Fibroblast of mammary gland (primary cell): ENCODE data around the gene KLK7.

Experiments
- DNase-seq: peaks from one replicate; pipeline ENCODE4 v3.0.0-alpha.2; 2010; ENCODE audit warnings: low read depth
- H3K4me3 ChIP-seq: 2 replicates; pipeline ENCODE4 v1.5.1; 2011; ENCODE audit warnings: low read depth, mild to moderate bottlenecking, low read length, moderate library complexity; ENCODE audit not compliant: control insufficient read depth
- CTCF ChIP-seq: conservative IDR thresholded peaks from 2 replicates; pipeline ENCODE4 v1.5.1; 2011; ENCODE audit warnings: low read depth, low read length, inconsistent platforms; ENCODE audit not compliant: control insufficient read depth, insufficient read depth

KLK7 gene

GRCh38 chr19:51022526-51022925 lies 38.8 kb upstream of the KLK7 start:
- H3K4me3 ChIP-seq = no peak overlapping the region
- no peak for TF ChIP-seq CTCF
- no peak for DNase-seq

DNA sequence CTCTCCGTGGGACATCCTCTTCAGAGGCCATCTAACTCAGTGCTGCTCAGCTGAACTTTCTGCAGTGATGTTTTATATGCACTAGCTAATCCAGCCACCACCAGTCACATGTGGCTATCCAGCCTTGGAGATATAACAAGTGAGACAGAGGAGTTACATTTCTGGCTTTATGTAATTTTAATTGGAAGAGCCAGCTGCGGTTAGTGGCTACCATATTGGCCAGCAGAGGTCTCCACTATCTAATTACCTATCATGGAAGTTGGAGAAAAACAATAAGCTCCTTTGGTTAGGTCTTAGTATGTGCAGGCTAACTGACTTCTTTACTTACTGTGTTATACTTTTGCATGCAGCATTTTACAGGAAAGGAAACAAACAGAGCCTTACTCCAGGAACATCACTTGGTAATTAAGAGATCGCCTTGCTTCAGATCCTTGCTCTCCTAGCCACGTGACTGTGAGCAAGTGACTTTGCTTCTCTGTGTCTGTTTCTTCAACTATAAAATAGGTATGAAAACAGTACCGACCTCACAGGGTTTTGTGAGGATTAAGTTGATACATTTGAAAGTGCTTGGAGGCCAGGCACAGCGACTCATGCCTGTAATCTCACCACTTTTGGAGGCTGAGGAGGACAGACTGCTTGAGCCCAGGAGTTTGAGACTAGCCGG lies 37.4 kb upstream of the KLK7 start:
- H3K4me3 ChIP-seq = no peak overlapping the region
- peak; percentile 67 for TF ChIP-seq CTCF
- DNase-seq = peak; percentile 58

DNA sequence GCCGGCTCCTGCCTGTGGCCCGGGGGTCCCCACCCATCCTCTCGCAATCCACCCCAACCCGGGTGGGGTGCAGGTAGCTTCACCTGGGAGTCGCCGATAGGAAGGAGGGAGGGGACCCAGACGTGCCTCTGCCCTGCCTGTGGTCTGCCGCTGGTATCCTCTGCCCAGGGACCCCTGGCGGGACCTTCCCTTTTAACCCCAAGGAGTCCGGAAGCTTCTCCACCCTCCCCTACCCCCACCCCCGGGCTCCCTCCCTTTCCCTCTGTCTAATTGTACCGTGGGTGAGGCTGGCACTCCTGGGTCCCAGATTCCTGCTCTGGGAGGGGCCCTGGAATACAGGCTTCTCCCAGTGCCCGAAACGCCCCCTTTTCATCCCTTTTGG lies 35.8 kb upstream of the KLK7 start, which contains the start of gene KLK10:
Gene KLK10, minus strand, starts transcription at position 166 of the 382 bp plus-strand sequence. CDS start 579 bp downstream, outside the sequence.
- no peak within 1 kb of the TSS for H3K4me3 ChIP-seq
- DNase-seq = no peak
- TF ChIP-seq CTCF = no peak

GRCh38 chr19:51018745-51019543 lies 35.2 kb upstream of the KLK7 start:
- DNase-seq = no peak
- H3K4me3 ChIP-seq = no peak overlapping the region
- no peak for TF ChIP-seq CTCF

DNA sequence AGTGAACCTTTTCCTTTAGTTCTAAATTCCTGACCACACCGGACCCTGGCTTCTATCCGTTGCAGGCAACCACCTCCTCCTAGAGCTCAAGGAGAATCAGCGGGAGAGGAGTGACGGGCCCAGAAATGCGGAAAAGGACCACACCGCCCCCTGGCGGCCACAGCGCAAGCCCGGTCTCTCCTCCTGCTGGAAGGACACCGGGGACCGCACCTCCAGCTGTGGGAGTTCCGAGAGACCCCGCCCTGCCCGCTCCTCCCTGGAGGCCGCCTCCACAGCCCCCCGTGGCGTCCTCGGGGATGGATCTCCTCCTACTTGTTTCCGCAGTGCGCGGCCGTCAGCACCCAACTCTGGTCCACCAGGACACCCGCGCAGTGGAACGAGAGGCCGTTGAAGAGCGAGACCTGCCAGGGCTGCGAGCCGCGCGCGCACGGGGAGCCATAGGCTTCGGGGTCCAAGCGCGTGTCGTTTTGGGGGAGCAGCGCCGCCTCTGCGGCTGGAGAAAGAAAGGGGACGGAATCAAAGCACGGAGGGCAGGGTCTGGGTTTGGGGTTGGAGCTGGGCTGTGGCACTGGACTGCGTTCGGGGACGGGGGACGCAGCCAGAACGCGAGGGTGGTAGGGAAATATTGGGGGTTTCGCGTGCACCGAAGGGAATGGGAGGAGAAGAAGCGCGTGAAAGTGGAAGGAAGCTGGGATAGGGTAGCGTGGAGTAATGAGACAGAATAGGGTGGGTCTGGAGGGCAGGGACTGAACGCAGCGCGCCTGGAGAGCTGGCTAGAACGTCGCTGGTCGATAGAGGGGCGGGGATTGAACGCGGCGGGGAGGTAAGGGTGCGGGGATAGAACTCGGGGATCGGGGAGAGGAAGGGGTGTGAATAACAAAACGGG lies 33.3 kb upstream of the KLK7 start:
- peak; percentile 36 for DNase-seq
- H3K4me3 ChIP-seq = no peak overlapping the region

More for the DNA sequence above, 33.3 kb upstream of the KLK7 start:
- peak; percentile 62 for TF ChIP-seq CTCF
